Measurements from ENCODE around the gene DDX4.

Gene DDX4

GRCh38 chr5:55864606-55865541 lies 127.0 kb downstream of the DDX4 start:
- DNase-seq (ENCODE audit: low spot score) (no peak), FAIRE-seq (no peak)

- DNase-seq (ENCODE audit: low spot score) (no peak), FAIRE-seq (no peak)
Observed at GRCh38 chr5:55865831-55866230, 128.0 kb downstream of the DDX4 start.

- DNase-seq (ENCODE audit: low spot score) (no peak), FAIRE-seq (no peak)
Observed at GRCh38 chr5:55866485-55866884, 128.6 kb downstream of the DDX4 start.
